ENCODE data around the gene ATP4A.

The ATP4A gene

GRCh38 chr19:35565016-35565856 lies 1.8 kb upstream of the ATP4A start:
- no peak for DNase-seq

- DNase-seq: no peak
Observed at GRCh38 chr19:35562776-35563175, 682 bp downstream of the ATP4A start.

GRCh38 chr19:35562336-35562735 lies 1.1 kb downstream of the ATP4A start:
- no peak for DNase-seq

GRCh38 chr19:35561436-35561835 lies 2.0 kb downstream of the ATP4A start:
- no peak for DNase-seq

GRCh38 chr19:35560677-35561076 lies 2.8 kb downstream of the ATP4A start:
- DNase-seq: no peak

- no peak for DNase-seq
Observed at GRCh38 chr19:35560271-35560670, 3.2 kb downstream of the ATP4A start.

GRCh38 chr19:35559781-35560180 lies 3.7 kb downstream of the ATP4A start:
- DNase-seq: no peak

GRCh38 chr19:35559281-35559659 lies 4.2 kb downstream of the ATP4A start:
- no peak for DNase-seq

GRCh38 chr19:35558400-35559280 lies 4.8 kb downstream of the ATP4A start:
- no peak for DNase-seq

GRCh38 chr19:35557539-35558399 lies 5.7 kb downstream of the ATP4A start:
- DNase-seq: no peak

- no peak for DNase-seq
Observed at GRCh38 chr19:35556846-35557538, 6.5 kb downstream of the ATP4A start.

GRCh38 chr19:35556025-35556590 lies 7.3 kb downstream of the ATP4A start:
- no peak for DNase-seq

GRCh38 chr19:35555301-35556005 lies 8.0 kb downstream of the ATP4A start:
- no peak for DNase-seq

- no peak for DNase-seq
Observed at GRCh38 chr19:35554076-35554475, 9.4 kb downstream of the ATP4A start.

- no peak for DNase-seq
Observed at GRCh38 chr19:35553385-35554000, 10.0 kb downstream of the ATP4A start.

- no peak for DNase-seq
Observed at GRCh38 chr19:35552534-35553384, 10.7 kb downstream of the ATP4A start.

GRCh38 chr19:35551091-35551810 lies 12.2 kb downstream of the ATP4A start:
- DNase-seq: no peak

GRCh38 chr19:35549879-35550523 lies 13.5 kb downstream of the ATP4A start:
- no peak for DNase-seq
